ENCODE results near the gene TMEM150C.
"Not testable (repeated sequence)": the region's sequence is repeated elsewhere in the genome, so short reads cannot be mapped to it uniquely, and the experiment has no call there.

The TMEM150C gene

GRCh38 chr4:82482387-82482786 lies 79.4 kb downstream of the TMEM150C start:
- H3K4me3 ChIP-seq (ENCODE audit: low read depth, low read length) = no peak overlapping the region
- H3K9me3 ChIP-seq (ENCODE audit: control insufficient read depth, insufficient read depth, low read length) = no peaks in the 10 kb centered on the region
- H3K4me1 ChIP-seq (ENCODE audit: control insufficient read depth, insufficient read depth, low read length) = peaks cover 2% of the 10 kb centered on the region
- no peaks in the 10 kb centered on the region for H3K27me3 ChIP-seq (ENCODE audit: control insufficient read depth, insufficient read depth, low read length)
- no peaks in the 10 kb centered on the region for H3K36me3 ChIP-seq (ENCODE audit: control insufficient read depth, insufficient read depth, low read length)
- no peak overlapping the region for H3K9ac ChIP-seq (ENCODE audit: low read depth, low read length)

DNA sequence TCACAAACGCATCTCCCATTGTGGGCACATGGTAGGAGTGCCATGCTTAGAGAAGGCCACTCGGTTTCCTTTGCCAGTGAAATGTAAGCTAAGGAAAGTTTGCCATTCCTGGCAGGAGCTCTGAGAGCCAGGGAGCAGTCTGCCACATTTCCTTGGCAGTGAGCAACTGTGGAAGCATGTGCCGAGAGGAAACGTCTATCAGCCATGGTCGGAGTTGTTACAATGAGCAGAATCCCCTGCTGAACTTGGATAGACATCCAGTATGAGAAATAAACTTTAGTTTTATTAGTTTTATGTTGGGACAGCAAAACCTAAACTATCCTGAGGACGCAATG lies 80.3 kb downstream of the TMEM150C start:
- H3K4me1 ChIP-seq (ENCODE audit: control insufficient read depth, insufficient read depth, low read length) = peaks cover 2% of the 10 kb centered on the region
- no peaks in the 10 kb centered on the region for H3K36me3 ChIP-seq (ENCODE audit: control insufficient read depth, insufficient read depth, low read length)
- no peak overlapping the region for H3K4me3 ChIP-seq (ENCODE audit: low read depth, low read length)
- no peaks in the 10 kb centered on the region for H3K27me3 ChIP-seq (ENCODE audit: control insufficient read depth, insufficient read depth, low read length)
- H3K9ac ChIP-seq (ENCODE audit: low read depth, low read length) = no peak overlapping the region
- H3K9me3 ChIP-seq (ENCODE audit: control insufficient read depth, insufficient read depth, low read length) = no peaks in the 10 kb centered on the region

- no peaks in the 10 kb centered on the region for H3K27me3 ChIP-seq (ENCODE audit: control insufficient read depth, insufficient read depth, low read length)
- H3K4me3 ChIP-seq (ENCODE audit: low read depth, low read length) = no peak overlapping the region
- H3K4me1 ChIP-seq (ENCODE audit: control insufficient read depth, insufficient read depth, low read length) = peaks cover 2% of the 10 kb centered on the region
- no peaks in the 10 kb centered on the region for H3K9me3 ChIP-seq (ENCODE audit: control insufficient read depth, insufficient read depth, low read length)
- H3K36me3 ChIP-seq (ENCODE audit: control insufficient read depth, insufficient read depth, low read length) = no peaks in the 10 kb centered on the region
- H3K9ac ChIP-seq (ENCODE audit: low read depth, low read length) = no peak overlapping the region
These were observed 80.8 kb downstream of the TMEM150C start for GRCh38 chr4:82480771-82481505.

DNA sequence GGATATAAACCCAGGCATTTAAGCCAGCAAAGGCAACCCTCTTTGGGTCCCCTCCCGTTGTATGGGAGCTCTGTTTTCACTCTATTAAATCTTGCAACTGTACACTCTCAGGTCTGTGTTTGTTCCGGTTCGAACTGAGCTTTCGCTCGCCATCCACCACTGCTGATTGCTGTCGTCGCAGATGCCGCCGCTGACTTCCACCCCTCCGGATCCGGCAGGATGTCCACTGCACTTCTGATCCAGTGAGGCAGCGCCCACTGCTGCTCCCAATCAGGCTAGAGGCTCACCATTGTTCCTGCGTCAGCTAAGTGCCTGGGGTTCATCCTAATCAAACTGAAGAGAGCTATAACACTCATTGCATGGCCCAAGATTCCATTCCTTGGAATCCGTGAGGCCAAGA lies 82.2 kb downstream of the TMEM150C start:
- H3K4me1 ChIP-seq (ENCODE audit: control insufficient read depth, insufficient read depth, low read length) = peaks cover 4% of the 10 kb centered on the region
- no peak overlapping the region for H3K4me3 ChIP-seq (ENCODE audit: low read depth, low read length)
- H3K27me3 ChIP-seq (ENCODE audit: control insufficient read depth, insufficient read depth, low read length) = no peaks in the 10 kb centered on the region
- no peak overlapping the region for H3K9ac ChIP-seq (ENCODE audit: low read depth, low read length)
- no peaks in the 10 kb centered on the region for H3K36me3 ChIP-seq (ENCODE audit: control insufficient read depth, insufficient read depth, low read length)
- H3K9me3 ChIP-seq (ENCODE audit: control insufficient read depth, insufficient read depth, low read length) = no peaks in the 10 kb centered on the region

GRCh38 chr4:82477469-82477868 lies 84.3 kb downstream of the TMEM150C start:
- not testable (repeated sequence) for H3K4me3 ChIP-seq (ENCODE audit: low read depth, low read length)

DNA sequence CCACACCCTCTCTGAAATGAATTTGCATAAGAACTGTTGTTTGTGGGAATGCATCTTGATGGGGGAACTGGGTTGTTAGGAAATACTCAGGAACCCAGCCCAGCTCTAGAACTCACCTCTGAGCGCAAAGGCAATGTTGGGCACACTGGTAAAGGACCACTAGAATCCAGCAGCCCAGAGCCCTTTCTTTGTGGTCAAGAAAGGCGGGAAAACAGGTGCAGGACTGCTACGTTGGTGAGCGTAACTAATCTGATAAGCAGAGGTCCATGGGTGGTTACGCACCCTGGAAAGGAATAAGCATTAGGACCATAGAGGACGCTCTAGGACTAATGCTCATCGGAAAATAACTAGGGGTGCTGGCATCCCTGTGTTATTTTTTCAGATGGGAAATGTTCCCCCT lies 85.9 kb downstream of the TMEM150C start:
- not testable (repeated sequence) for H3K27me3 ChIP-seq (ENCODE audit: control insufficient read depth, insufficient read depth, low read length); H3K9ac ChIP-seq (ENCODE audit: low read depth, low read length); H3K4me3 ChIP-seq (ENCODE audit: low read depth, low read length); H3K36me3 ChIP-seq (ENCODE audit: control insufficient read depth, insufficient read depth, low read length); H3K9me3 ChIP-seq (ENCODE audit: control insufficient read depth, insufficient read depth, low read length); H3K4me1 ChIP-seq (ENCODE audit: control insufficient read depth, insufficient read depth, low read length)

More at GRCh38 chr4:82477469-82477868, 84.3 kb downstream of the TMEM150C start:
- not testable (repeated sequence) for H3K9me3 ChIP-seq (ENCODE audit: control insufficient read depth, insufficient read depth, low read length); H3K27me3 ChIP-seq (ENCODE audit: control insufficient read depth, insufficient read depth, low read length); H3K4me1 ChIP-seq (ENCODE audit: control insufficient read depth, insufficient read depth, low read length); H3K9ac ChIP-seq (ENCODE audit: low read depth, low read length); H3K36me3 ChIP-seq (ENCODE audit: control insufficient read depth, insufficient read depth, low read length)

DNA sequence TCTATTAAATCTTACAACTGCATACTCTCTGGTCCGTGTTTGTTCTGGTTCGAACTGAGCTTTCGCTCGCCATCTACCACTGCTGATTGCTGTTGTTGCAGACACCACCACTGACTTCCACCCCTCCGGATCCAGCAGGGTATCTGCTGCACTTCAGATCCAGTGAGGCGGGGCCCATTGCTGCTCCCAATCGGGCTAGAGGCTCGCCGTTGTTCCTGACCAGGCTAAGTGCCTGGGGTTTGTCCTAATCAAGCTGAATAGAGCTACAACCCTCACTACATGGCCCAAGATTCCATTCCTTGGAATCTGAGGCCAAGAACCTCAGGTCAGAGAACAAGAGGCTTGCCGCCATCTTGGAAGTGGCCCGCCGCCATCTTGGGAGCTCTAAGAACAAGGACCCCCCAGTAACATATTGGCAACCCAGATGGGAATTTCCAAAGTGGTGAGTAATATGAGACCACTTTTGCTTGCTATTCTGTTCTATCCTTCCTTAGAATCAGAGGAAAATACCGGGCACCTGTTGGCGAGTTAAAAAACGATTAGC lies 88.1 kb downstream of the TMEM150C start:
- no peaks in the 10 kb centered on the region for H3K36me3 ChIP-seq (ENCODE audit: control insufficient read depth, insufficient read depth, low read length)
- no peaks in the 10 kb centered on the region for H3K9me3 ChIP-seq (ENCODE audit: control insufficient read depth, insufficient read depth, low read length)
- H3K9ac ChIP-seq (ENCODE audit: low read depth, low read length) = no peak overlapping the region
- peaks cover 2% of the 10 kb centered on the region for H3K4me1 ChIP-seq (ENCODE audit: control insufficient read depth, insufficient read depth, low read length)
- H3K27me3 ChIP-seq (ENCODE audit: control insufficient read depth, insufficient read depth, low read length) = no peaks in the 10 kb centered on the region
- H3K4me3 ChIP-seq (ENCODE audit: low read depth, low read length) = no peak overlapping the region

DNA sequence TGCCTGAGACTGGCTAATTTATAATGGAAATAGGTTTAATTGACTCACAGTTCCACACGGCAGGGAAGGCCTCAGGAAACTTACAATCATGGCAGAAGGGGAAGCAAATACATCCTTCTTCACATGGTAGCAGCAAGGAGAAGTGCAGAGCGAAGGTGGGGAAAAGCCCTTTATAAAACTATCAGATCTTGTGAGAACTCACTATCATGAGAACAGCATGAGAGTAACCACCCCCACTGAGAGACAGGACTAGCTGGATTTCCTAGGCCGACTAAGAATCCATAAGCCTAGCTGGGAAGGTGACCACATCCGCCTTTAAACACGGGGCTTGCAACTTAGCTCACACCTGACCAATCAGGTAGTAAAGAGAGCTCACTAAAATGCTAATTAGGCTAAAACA lies 88.7 kb downstream of the TMEM150C start:
- H3K4me1 ChIP-seq (ENCODE audit: control insufficient read depth, insufficient read depth, low read length); H3K9ac ChIP-seq (ENCODE audit: low read depth, low read length); H3K36me3 ChIP-seq (ENCODE audit: control insufficient read depth, insufficient read depth, low read length); H3K4me3 ChIP-seq (ENCODE audit: low read depth, low read length); H3K9me3 ChIP-seq (ENCODE audit: control insufficient read depth, insufficient read depth, low read length); H3K27me3 ChIP-seq (ENCODE audit: control insufficient read depth, insufficient read depth, low read length): not testable (repeated sequence)

DNA sequence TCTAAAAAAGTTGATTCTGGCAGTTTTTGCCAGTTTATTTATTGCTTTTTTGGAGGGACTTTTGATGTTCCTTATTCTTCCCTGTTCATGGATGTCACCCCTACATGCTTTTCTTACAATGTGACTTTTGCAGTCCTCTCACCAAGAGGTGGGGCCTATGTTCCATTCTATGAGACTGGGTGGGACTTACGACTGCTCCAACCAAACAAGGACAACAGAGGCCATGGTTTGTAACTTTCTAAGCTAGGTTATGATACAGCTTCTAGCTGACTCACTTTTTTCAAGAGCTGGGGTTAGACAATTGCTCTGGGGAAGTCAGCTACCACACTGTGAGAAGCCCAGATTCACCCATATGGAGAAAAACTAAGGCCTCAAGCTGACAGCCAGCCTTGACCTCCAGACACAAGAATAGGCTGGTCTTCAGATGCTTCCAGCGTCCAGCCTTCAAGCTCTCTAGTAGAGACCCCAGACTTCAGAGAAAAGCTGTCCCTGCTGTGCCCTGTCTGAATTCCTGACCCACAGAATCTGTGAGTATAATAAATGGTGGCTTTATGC lies 91.9 kb downstream of the TMEM150C start:
- H3K27me3 ChIP-seq (ENCODE audit: control insufficient read depth, insufficient read depth, low read length) = no peaks in the 10 kb centered on the region
- H3K9ac ChIP-seq (ENCODE audit: low read depth, low read length) = no peak overlapping the region
- H3K9me3 ChIP-seq (ENCODE audit: control insufficient read depth, insufficient read depth, low read length) = no peaks in the 10 kb centered on the region
- no peaks in the 10 kb centered on the region for H3K36me3 ChIP-seq (ENCODE audit: control insufficient read depth, insufficient read depth, low read length)
- H3K4me3 ChIP-seq (ENCODE audit: low read depth, low read length) = no peak overlapping the region
- peaks cover 2% of the 10 kb centered on the region for H3K4me1 ChIP-seq (ENCODE audit: control insufficient read depth, insufficient read depth, low read length)

DNA sequence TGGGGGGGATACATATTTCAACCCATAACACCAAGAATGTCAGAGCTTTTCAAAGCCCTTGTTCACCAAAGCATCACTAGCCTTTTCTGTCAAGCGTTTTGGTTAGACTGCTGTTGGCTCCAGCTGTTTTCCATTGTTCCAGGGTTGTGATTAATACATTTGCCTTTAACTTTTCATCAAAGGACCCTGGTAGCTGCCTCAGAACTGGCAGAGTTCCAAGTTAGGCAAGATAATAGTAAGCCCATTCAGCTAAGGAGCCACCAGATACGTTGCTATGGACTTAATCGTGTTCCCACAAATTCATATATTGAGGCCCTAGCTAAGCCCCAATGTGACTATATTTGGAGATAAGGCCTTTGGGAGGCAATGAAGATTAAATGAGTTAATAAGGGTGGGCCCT lies 94.3 kb downstream of the TMEM150C start:
- H3K9ac ChIP-seq (ENCODE audit: low read depth, low read length) = no peak overlapping the region
- peaks cover 6% of the 10 kb centered on the region for H3K36me3 ChIP-seq (ENCODE audit: control insufficient read depth, insufficient read depth, low read length)
- no peaks in the 10 kb centered on the region for H3K4me1 ChIP-seq (ENCODE audit: control insufficient read depth, insufficient read depth, low read length)
- H3K27me3 ChIP-seq (ENCODE audit: control insufficient read depth, insufficient read depth, low read length) = no peaks in the 10 kb centered on the region
- no peaks in the 10 kb centered on the region for H3K9me3 ChIP-seq (ENCODE audit: control insufficient read depth, insufficient read depth, low read length)
- H3K4me3 ChIP-seq (ENCODE audit: low read depth, low read length) = no peak overlapping the region

DNA sequence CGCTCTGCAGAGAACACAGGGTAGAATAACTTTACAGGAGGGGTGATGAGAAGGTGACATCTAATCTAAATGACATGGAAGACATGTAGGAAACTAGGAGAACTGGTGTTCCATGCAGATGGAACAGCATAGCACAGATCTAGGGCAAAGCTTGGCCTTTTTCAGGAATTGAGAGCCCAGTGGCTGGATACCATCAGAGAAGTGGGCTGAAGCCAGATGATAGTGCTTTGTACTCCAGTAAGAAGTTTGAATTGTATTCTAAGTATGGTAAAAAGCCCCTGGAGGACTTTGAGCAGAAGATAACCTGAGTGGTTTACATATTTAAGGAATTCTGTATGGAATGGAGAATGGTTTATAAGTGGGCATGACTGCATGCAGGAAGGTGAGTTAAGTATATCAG lies 98.6 kb downstream of the TMEM150C start:
- Histone ChIP-seq H3K9me3 (ENCODE audit: control insufficient read depth, insufficient read depth, low read length) (no peaks in the 10 kb centered on the region), H3K9ac (ENCODE audit: low read depth, low read length) (no peak overlapping the region)

DNA sequence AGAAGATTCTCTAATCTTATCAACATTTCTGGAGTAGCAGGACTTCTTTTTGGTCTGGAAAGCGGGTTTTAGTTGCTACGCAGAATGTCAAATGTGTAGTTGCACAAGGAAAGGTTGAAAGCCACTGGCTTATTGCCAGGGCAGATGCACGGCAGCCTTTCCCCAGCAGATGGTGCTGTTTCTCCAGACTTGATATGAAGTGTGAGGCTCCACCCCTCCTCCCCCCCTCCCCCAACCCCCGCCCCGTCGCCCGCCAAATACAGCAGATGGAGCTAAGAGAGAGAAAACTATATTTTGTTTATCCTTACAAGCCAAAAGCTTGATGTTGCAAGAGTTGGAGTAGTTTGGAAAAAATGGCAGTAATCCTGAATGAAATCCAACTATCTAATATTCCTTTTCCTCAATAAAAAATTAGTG lies 99.4 kb downstream of the TMEM150C start:
- Histone ChIP-seq H3K36me3 (ENCODE audit: control insufficient read depth, insufficient read depth, low read length) (peaks cover 15% of the 10 kb centered on the region), H3K4me1 (ENCODE audit: control insufficient read depth, insufficient read depth, low read length) (no peaks in the 10 kb centered on the region), H3K9me3 (ENCODE audit: control insufficient read depth, insufficient read depth, low read length) (no peaks in the 10 kb centered on the region), H3K4me3 (ENCODE audit: low read depth, low read length) (no peak overlapping the region), H3K27me3 (ENCODE audit: control insufficient read depth, insufficient read depth, low read length) (no peaks in the 10 kb centered on the region), H3K9ac (ENCODE audit: low read depth, low read length) (no peak overlapping the region)

More for the DNA sequence above, 98.6 kb downstream of the TMEM150C start:
- H3K4me1 ChIP-seq (ENCODE audit: control insufficient read depth, insufficient read depth, low read length) = no peaks in the 10 kb centered on the region
- H3K4me3 ChIP-seq (ENCODE audit: low read depth, low read length) = no peak overlapping the region
- H3K36me3 ChIP-seq (ENCODE audit: control insufficient read depth, insufficient read depth, low read length) = peaks cover 13% of the 10 kb centered on the region
- H3K27me3 ChIP-seq (ENCODE audit: control insufficient read depth, insufficient read depth, low read length) = no peaks in the 10 kb centered on the region
